HepG2 (cell line): ENCODE measurements around the gene SF1. TPM values are rescaled to one million over a fixed set of nuclear protein-coding genes. Genes with fewer than 3 reads are reported as not detected.

Source experiments
- ATAC-seq: fragments of 200-7000 bp; cut with Tn5 transposase; 3 replicates; pipeline ENCODE4 v1.9.1; 2020; ENCODE audit warnings: mild to moderate bottlenecking, moderate library complexity
- BruUV-seq: library from RNA; stranded (reverse); fragments of 400-500 nt; replicated peaks from 2 replicates; lab custom pipeline; 2021; lab: Mats Ljungman, UMichigan
- CTCF ChIA-PET: fragments of 300-600 bp; formaldehyde crosslinking; extraction: SDS; loops from one replicate; lab custom pipeline; 2021; ENCODE audit warnings: low total read pairs, inconsistent platforms, low intra/inter-chr PET ratio; lab: Yijun Ruan, JAX
- POLR2A ChIA-PET: fragments of 350-600 bp; sonication (Branson Sonifier 250); formaldehyde crosslinking; loops from one replicate; lab custom pipeline; 2020; ENCODE audit warnings: antibody characterized with exemption, inconsistent platforms; lab: Yijun Ruan, JAX
- DNase-seq: peaks from one replicate; pipeline ENCODE4 v3.0.0-alpha.2; 2015; ENCODE audit warnings: low spot score
- FAIRE-seq: peaks from 3 replicates; lab custom pipeline; 2011; peaks lifted over from hg19 to GRCh38; lab: Jason Lieb, UNC
- H2AFZ ChIP-seq: one replicate; pipeline ENCODE4 v1.6.1; 2011; ENCODE audit warnings: low read length, inconsistent platforms
- H3K27ac ChIP-seq: fragments of 300-600 bp; 3 replicates; pipeline ENCODE4 v1.8.0; 2011; ENCODE audit warnings: mixed run types, mild to moderate bottlenecking, mixed read lengths, low read length, inconsistent platforms; ENCODE audit not compliant: insufficient read depth; ENCODE audit errors: extremely low read length
- H3K27me3 ChIP-seq, 2 experiments: fragments of 200-600 bp in 1 of 2; 2 replicates in 1 of 2; 3 replicates in 1 of 2; pipeline versions ENCODE4 v1.6.0 to v1.8.0; 2011; ENCODE audit warnings: low read length in 2 of 2, mild to moderate bottlenecking in 2 of 2, moderate library complexity in 2 of 2, inconsistent platforms in 1 of 2; ENCODE audit not compliant: insufficient read depth in 2 of 2, control insufficient read depth in 1 of 2
- H3K36me3 ChIP-seq, 2 experiments: fragments of 200-600 bp in 1 of 2; replicated peaks in 1 of 2; 2 replicates in 1 of 2; 3 replicates in 1 of 2; pipeline versions ENCODE4 v1.5.1 to v1.8.0; 2011; ENCODE audit warnings: low read length in 2 of 2, inconsistent platforms in 1 of 2; ENCODE audit not compliant: insufficient read depth in 2 of 2, control insufficient read depth in 1 of 2
- H3K4me1 ChIP-seq: 2 replicates; pipeline ENCODE4 v1.5.1; 2012; ENCODE audit warnings: low read length, inconsistent platforms; ENCODE audit not compliant: insufficient read depth
- H3K4me2 ChIP-seq: 2 replicates; pipeline ENCODE4 v1.6.0; 2011; ENCODE audit warnings: low read depth, low read length, inconsistent platforms
- H3K4me3 ChIP-seq, 3 experiments: fragments of 200-600 bp in 1 of 3; sonication (generic), shearing (Covaris generic) in 1 of 3; replicated peaks in 1 of 3; 2 replicates each; pipeline ENCODE4 v1.5.1; 2011 to 2016; ENCODE audit warnings: low read length in 3 of 3, inconsistent platforms in 2 of 3, low read depth in 2 of 3, mild to moderate bottlenecking in 2 of 3, control low read depth in 1 of 3, mixed read lengths in 1 of 3; ENCODE audit not compliant: insufficient read depth in 1 of 3
- H3K79me2 ChIP-seq: one replicate; pipeline ENCODE4 v1.6.1; 2011; ENCODE audit warnings: low read length, inconsistent platforms; ENCODE audit not compliant: insufficient read depth
- H3K9ac ChIP-seq: 2 replicates; pipeline ENCODE4 v1.6.0; 2011; ENCODE audit warnings: mild to moderate bottlenecking, low read depth, low read length, inconsistent platforms; ENCODE audit not compliant: insufficient read depth
- H3K9me3 ChIP-seq: 2 replicates; pipeline ENCODE4 v1.5.1; 2012; ENCODE audit warnings: mild to moderate bottlenecking, low read length
- H4K20me1 ChIP-seq: 2 replicates; pipeline ENCODE4 v1.6.0; 2011; ENCODE audit warnings: inconsistent platforms, mild to moderate bottlenecking, low read length, moderate library complexity; ENCODE audit not compliant: insufficient read depth
- KAT2B ChIP-seq: fragments of 150-350 bp; IDR thresholded peaks from 2 replicates; pipeline ENCODE4 v1.6.1; 2014; ENCODE audit warnings: low read depth, low read length, borderline replicate concordance
- MED13 ChIP-seq: sonication (generic); formaldehyde crosslinking; IDR thresholded peaks from 2 replicates; pipeline ENCODE4 v1.5.0; 2020; ENCODE audit warnings: missing genetic modification reagents
- PCBP2 ChIP-seq: fragments of 200-400 bp; formaldehyde crosslinking; optimal IDR thresholded peaks from 2 replicates; pipeline ENCODE3; 2018; ENCODE audit warnings: low read length, low read depth; ENCODE audit not compliant: poor library complexity, severe bottlenecking
- SIN3B ChIP-seq: fragments of 150-350 bp; IDR thresholded peaks from 2 replicates; pipeline ENCODE4 v1.6.1; 2014; ENCODE audit warnings: low read length
- SMC3 ChIP-seq: IDR thresholded peaks from 2 replicates; pipeline ENCODE4 v1.6.1; 2011; ENCODE audit warnings: low read length, improper control_type of control experiment
- ZNF12 ChIP-seq: sonication (generic); formaldehyde crosslinking; IDR thresholded peaks from 2 replicates; pipeline ENCODE4 v1.5.0; 2020; ENCODE audit warnings: missing genetic modification reagents
- ZNF652 ChIP-seq: IDR thresholded peaks from 2 replicates; pipeline ENCODE4 v1.6.1; 2016; ENCODE audit warnings: low read depth, borderline replicate concordance
- ZNF766 ChIP-seq: sonication (generic); formaldehyde crosslinking; IDR thresholded peaks from 2 replicates; pipeline ENCODE4 v1.5.0; 2020; ENCODE audit warnings: missing genetic modification reagents, borderline replicate concordance
- WGBS: methylation state at CpG from one replicate; pipeline ENCODE4 v1.1.6; 2017; ENCODE audit warnings: low lambda C conversion rate; 5-methylcytosine and 5-hydroxymethylcytosine counted together
- in situ Hi-C: cut with HindIII; loops from 2 replicates; pipeline ENCODE4 v1.10.0; 2017; ENCODE audit warnings: low pct_unique_long_range_greater_than_20kb; ENCODE audit not compliant: extremely low pct_ligation_motif_present
- intact Hi-C: fragments of 100-400 bp; cut with micrococcal nuclease; formaldehyde crosslinking; loops from one replicate; pipeline ENCODE4 v1.10.0; 2022; ENCODE audit not compliant: unreplicated experiment
- polyA plus RNA-seq, 8 experiments: library from polyadenylated mRNA; depleted of rRNA in 3 of 8; stranded (reverse) in 7 of 8; unstranded in 1 of 8; fragments of >200 nt; fragmentation: Illumina TruSeq in 4 of 8; extraction: Trizol in 4 of 8; gene quantifications; 2 replicates each; pipeline versions ENCODE4 v1.2.1 to v1.2.3, GENCODE V29; 2011 to 2016; ENCODE audit warnings: low read depth in 4 of 8, missing spikeins in 1 of 8, mixed read lengths in 1 of 8; ENCODE audit not compliant: insufficient read depth in 1 of 8
- total RNA-seq, 5 experiments: library from RNA; depleted of rRNA; stranded (reverse); fragments of >200 nt; fragmentation: Illumina TruSeq; extraction: Trizol; gene quantifications; 2 replicates each; pipeline ENCODE4 v1.2.3, GENCODE V29; 2016; ENCODE audit warnings: low read depth in 1 of 5
- TF ChIP-seq, protein P1 (sequence below): sonication (generic); formaldehyde crosslinking; IDR thresholded peaks from 2 replicates; pipeline ENCODE4 v1.5.1; 2020; ENCODE audit warnings: missing genetic modification reagents, mild to moderate bottlenecking, borderline replicate concordance
- TF ChIP-seq, protein P2 (sequence below): sonication (generic); formaldehyde crosslinking; conservative IDR thresholded peaks from 2 replicates; pipeline ENCODE4 v1.8.1; 2023; ENCODE audit warnings: missing genetic modification reagents
- TF ChIP-seq, protein P3 (sequence below): sonication (generic); formaldehyde crosslinking; IDR thresholded peaks from 2 replicates; pipeline ENCODE4 v1.9.0; 2021; ENCODE audit warnings: missing genetic modification reagents, mild to moderate bottlenecking, borderline replicate concordance
- TF ChIP-seq, protein P4 (sequence below): sonication (generic); formaldehyde crosslinking; IDR thresholded peaks from 2 replicates; pipeline ENCODE4 v1.4.0; 2020; ENCODE audit warnings: missing genetic modification reagents

Gene SF1
- total and polyA plus RNA-seq, 2 of the 13 experiments (the other 11 are each of a cell fraction or from before 2014, with no cell fraction given): 55.5 to 70.4 TPM

DNA sequence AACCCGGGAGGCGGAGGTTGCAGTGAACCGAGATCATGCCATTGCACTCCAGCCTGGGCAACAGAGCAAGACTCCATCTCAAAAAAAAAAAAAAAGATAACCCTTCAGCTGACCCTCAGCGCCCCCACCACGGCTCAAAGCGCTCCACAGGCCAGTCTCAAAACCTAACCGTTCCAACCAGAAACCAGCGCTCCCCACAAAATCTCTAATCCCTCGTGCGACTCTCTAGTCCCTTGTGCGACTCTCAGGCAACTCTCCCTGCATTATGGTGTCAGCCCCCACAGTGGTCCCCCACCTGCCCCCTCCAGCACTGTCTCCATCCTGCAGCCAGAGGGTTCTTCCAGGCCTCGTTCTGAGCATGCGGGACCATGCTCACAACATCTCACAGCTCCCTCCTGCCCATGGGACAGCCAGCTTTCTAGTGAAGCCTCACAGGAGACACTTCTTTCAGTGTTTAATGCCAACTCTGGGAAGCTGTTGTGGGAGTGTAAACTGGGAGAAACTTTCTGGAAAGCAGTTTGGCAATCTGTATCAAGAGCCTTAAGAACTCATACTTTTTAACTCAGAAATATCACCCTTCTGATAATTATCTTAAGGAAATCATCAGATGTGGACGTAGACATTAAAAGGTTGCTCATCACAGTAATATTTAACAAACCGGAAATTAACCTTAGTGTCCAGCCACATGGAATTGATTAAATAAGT lies 30.2 kb downstream of the SF1 start:
- Histone ChIP-seq H3K9me3 (no peaks in the 10 kb centered on the region), H3K9ac (no peak overlapping the region), H3K4me2 (no peak overlapping the region), H3K4me3 (no peak overlapping the region), H3K27ac (no peak overlapping the region), H3K4me1 (peaks cover 39% of the 10 kb centered on the region), H4K20me1 (no peaks in the 10 kb centered on the region), H3K36me3 (no peaks in the 10 kb centered on the region), H3K79me2 (no peaks in the 10 kb centered on the region), H3K27me3 (peaks cover 7 to 38% of the 10 kb centered on the region in 2 experiments; a peak in 4 of 5 replicates), H2AFZ (no peak overlapping the region)
- no peak for DNase-seq
- ChIA-PET POLR2A (interaction anchor here (1.3 to 1.5 kb wide), 2 partner anchors 10 to 31 kb away, joined by 3 to 5 read pairs; partner anchors contain the start of gene SF1), CTCF (no interaction called here)
- in situ Hi-C loops: no loop called here
- WGBS: 65% methylated on average over 15 of the region's 15 CpGs
- FAIRE-seq: no peak
- no TSS peak for BruUV-seq
- intact Hi-C loops: no loop called here
- ATAC-seq: no peak
- no peak for TF ChIP-seq SMC3
- no peak for TF ChIP-seq SIN3B

DNA sequence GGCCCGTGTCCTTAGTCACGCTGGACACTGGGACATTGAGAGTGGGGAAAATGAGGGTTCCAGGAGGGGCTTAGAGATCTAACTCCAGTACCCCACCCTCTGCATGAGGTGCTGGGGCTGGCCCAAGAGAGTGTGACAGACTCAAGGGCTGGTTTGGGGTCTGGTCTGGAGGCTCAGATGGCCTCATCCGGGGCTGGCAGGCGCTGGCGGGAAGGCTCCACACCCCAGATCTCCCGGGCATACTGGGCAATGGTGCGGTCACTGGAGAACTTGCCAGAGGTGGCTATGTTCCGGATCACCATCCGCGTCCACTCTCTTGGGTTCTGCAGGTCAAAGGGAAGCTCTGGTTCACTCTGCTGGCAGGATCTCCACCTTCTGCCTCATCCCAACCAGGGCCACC lies 31.9 kb downstream of the SF1 start:
- DNase-seq (no peak), ATAC-seq (no peak), FAIRE-seq (no peak)
- ChIA-PET POLR2A (interaction anchor here (1.3 to 1.5 kb wide), 2 partner anchors 12 to 32 kb away, joined by 3 to 5 read pairs; partner anchors contain the start of gene SF1), CTCF (no interaction called here)
- Histone ChIP-seq H3K4me1 (peaks cover 36% of the 10 kb centered on the region), H3K27ac (no peak overlapping the region), H2AFZ (no peak overlapping the region), H3K27me3 (peaks cover 11 to 54% of the 10 kb centered on the region in 2 experiments), H3K9me3 (no peaks in the 10 kb centered on the region), H3K79me2 (no peaks in the 10 kb centered on the region), H4K20me1 (no peaks in the 10 kb centered on the region), H3K9ac (no peak overlapping the region), H3K4me3 (no peak overlapping the region), H3K4me2 (no peak overlapping the region), H3K36me3 (no peaks in the 10 kb centered on the region)
- BruUV-seq: no TSS peak
- in situ Hi-C loops (no loop called here), intact Hi-C loops (no loop called here)
- 74% methylated on average over 2 of the region's 10 CpGs for WGBS
- TF ChIP-seq, protein P1, sequence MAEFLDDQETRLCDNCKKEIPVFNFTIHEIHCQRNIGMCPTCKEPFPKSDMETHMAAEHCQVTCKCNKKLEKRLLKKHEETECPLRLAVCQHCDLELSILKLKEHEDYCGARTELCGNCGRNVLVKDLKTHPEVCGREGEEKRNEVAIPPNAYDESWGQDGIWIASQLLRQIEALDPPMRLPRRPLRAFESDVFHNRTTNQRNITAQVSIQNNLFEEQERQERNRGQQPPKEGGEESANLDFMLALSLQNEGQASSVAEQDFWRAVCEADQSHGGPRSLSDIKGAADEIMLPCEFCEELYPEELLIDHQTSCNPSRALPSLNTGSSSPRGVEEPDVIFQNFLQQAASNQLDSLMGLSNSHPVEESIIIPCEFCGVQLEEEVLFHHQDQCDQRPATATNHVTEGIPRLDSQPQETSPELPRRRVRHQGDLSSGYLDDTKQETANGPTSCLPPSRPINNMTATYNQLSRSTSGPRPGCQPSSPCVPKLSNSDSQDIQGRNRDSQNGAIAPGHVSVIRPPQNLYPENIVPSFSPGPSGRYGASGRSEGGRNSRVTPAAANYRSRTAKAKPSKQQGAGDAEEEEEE (CRISPR knock-in tag): no peak
- no peak for TF ChIP-seq ZNF12 (CRISPR knock-in tag)
- TF ChIP-seq ZNF766: no peak
- TF ChIP-seq PCBP2: no peak
- TF ChIP-seq ZNF652 (CRISPR knock-in tag): no peak
- no peak for TF ChIP-seq KAT2B
- TF ChIP-seq, protein P2, sequence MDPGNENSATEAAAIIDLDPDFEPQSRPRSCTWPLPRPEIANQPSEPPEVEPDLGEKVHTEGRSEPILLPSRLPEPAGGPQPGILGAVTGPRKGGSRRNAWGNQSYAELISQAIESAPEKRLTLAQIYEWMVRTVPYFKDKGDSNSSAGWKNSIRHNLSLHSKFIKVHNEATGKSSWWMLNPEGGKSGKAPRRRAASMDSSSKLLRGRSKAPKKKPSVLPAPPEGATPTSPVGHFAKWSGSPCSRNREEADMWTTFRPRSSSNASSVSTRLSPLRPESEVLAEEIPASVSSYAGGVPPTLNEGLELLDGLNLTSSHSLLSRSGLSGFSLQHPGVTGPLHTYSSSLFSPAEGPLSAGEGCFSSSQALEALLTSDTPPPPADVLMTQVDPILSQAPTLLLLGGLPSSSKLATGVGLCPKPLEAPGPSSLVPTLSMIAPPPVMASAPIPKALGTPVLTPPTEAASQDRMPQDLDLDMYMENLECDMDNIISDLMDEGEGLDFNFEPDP: no peak
- TF ChIP-seq MED13 (CRISPR knock-in tag): no peak
- TF ChIP-seq, protein P3, sequence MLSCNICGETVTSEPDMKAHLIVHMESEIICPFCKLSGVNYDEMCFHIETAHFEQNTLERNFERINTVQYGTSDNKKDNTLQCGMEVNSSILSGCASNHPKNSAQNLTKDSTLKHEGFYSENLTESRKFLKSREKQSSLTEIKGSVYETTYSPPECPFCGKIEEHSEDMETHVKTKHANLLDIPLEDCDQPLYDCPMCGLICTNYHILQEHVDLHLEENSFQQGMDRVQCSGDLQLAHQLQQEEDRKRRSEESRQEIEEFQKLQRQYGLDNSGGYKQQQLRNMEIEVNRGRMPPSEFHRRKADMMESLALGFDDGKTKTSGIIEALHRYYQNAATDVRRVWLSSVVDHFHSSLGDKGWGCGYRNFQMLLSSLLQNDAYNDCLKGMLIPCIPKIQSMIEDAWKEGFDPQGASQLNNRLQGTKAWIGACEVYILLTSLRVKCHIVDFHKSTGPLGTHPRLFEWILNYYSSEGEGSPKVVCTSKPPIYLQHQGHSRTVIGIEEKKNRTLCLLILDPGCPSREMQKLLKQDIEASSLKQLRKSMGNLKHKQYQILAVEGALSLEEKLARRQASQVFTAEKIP: no peak
- TF ChIP-seq, protein P4, sequence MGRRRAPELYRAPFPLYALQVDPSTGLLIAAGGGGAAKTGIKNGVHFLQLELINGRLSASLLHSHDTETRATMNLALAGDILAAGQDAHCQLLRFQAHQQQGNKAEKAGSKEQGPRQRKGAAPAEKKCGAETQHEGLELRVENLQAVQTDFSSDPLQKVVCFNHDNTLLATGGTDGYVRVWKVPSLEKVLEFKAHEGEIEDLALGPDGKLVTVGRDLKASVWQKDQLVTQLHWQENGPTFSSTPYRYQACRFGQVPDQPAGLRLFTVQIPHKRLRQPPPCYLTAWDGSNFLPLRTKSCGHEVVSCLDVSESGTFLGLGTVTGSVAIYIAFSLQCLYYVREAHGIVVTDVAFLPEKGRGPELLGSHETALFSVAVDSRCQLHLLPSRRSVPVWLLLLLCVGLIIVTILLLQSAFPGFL: no peak
